Neutrophil (primary cell): ENCODE measurements around the gene F9.
"Not testable (repeated sequence)": the region's sequence is repeated elsewhere in the genome, so short reads cannot be mapped to it uniquely, and the experiment has no call there.

Experiments used
- H3K27ac ChIP-seq: fragments of 200-600 bp; sonication (generic); 2 replicates; pipeline ENCODE4 v1.5.1; 2016; ENCODE audit warnings: mild to moderate bottlenecking, moderate library complexity
- H3K27me3 ChIP-seq: fragments of 200-600 bp; sonication (generic); 2 replicates; pipeline ENCODE4 v1.6.0; 2016; ENCODE audit warnings: mild to moderate bottlenecking
- H3K36me3 ChIP-seq: fragments of 200-600 bp; sonication (generic); 2 replicates; pipeline ENCODE4 v1.5.1; 2017
- H3K4me1 ChIP-seq, 2 experiments: fragments of 200-600 bp in 1 of 2; sonication (generic) in 1 of 2; 1 replicate in 1 of 2; 2 replicates in 1 of 2; pipeline versions ENCODE4 v1.5.1 to v1.6.1; 2013 to 2016; ENCODE audit warnings: low read depth in 1 of 2, low read length in 1 of 2, mild to moderate bottlenecking in 1 of 2, moderate library complexity in 1 of 2; ENCODE audit not compliant: control insufficient read depth in 1 of 2, insufficient read depth in 1 of 2
- H3K4me3 ChIP-seq, 2 experiments: fragments of 200-600 bp in 1 of 2; sonication (generic) in 1 of 2; 1 replicate in 1 of 2; 2 replicates in 1 of 2; pipeline ENCODE4 v1.5.1; 2013 to 2016; ENCODE audit warnings: low read depth in 1 of 2, low read length in 1 of 2, mild to moderate bottlenecking in 1 of 2, moderate library complexity in 1 of 2
- H3K9me3 ChIP-seq: fragments of 200-600 bp; sonication (generic); 2 replicates; pipeline ENCODE4 v1.5.1; 2016
- CTCF ChIP-seq: fragments of 200-600 bp; sonication (generic); IDR thresholded peaks from 2 replicates; pipeline ENCODE4 v1.5.1; 2016; ENCODE audit warnings: antibody characterized with exemption

The F9 gene

GRCh38 chrX:139518475-139518874 lies 12.1 kb upstream of the F9 start:
- Histone ChIP-seq H3K9me3 (no peaks in the 10 kb centered on the region), H3K4me3 (no peak overlapping the region), H3K4me1 (no peaks in the 10 kb centered on the region), H3K27me3 (no peaks in the 10 kb centered on the region), H3K27ac (no peak overlapping the region), H3K36me3 (no peaks in the 10 kb centered on the region)
- TF ChIP-seq CTCF: no peak

- H3K4me1 ChIP-seq, H3K27ac ChIP-seq, H3K36me3 ChIP-seq, H3K9me3 ChIP-seq, H3K4me3 ChIP-seq, H3K27me3 ChIP-seq: not testable (repeated sequence)
These were observed 1.7 kb upstream of the F9 start for GRCh38 chrX:139528829-139529228.

GRCh38 chrX:139532834-139533233 lies 2.3 kb downstream of the F9 start:
- no peaks in the 10 kb centered on the region for H3K36me3 ChIP-seq
- H3K9me3 ChIP-seq: no peaks in the 10 kb centered on the region
- TF ChIP-seq CTCF: no peak
- H3K27ac ChIP-seq: no peak overlapping the region
- no peaks in the 10 kb centered on the region for H3K27me3 ChIP-seq
- no peak overlapping the region for H3K4me3 ChIP-seq
- no peaks in the 10 kb centered on the region for H3K4me1 ChIP-seq

- TF ChIP-seq CTCF: no peak
- Histone ChIP-seq H3K4me1 (no peaks in the 10 kb centered on the region), H3K4me3 (no peak overlapping the region), H3K36me3 (no peaks in the 10 kb centered on the region), H3K9me3 (no peaks in the 10 kb centered on the region), H3K27me3 (no peaks in the 10 kb centered on the region), H3K27ac (no peak overlapping the region)
These were observed 2.9 kb downstream of the F9 start for GRCh38 chrX:139533444-139533843.

- TF ChIP-seq CTCF: no peak
- Histone ChIP-seq H3K36me3 (no peaks in the 10 kb centered on the region), H3K4me1 (no peaks in the 10 kb centered on the region), H3K4me3 (no peak overlapping the region), H3K9me3 (no peaks in the 10 kb centered on the region), H3K27ac (no peak overlapping the region), H3K27me3 (no peaks in the 10 kb centered on the region)
These were observed 8.6 kb downstream of the F9 start for GRCh38 chrX:139538907-139539790.

GRCh38 chrX:139542652-139543051 lies 12.1 kb downstream of the F9 start:
- Histone ChIP-seq H3K27me3 (no peaks in the 10 kb centered on the region), H3K27ac (no peak overlapping the region), H3K9me3 (no peaks in the 10 kb centered on the region), H3K4me3 (no peak overlapping the region), H3K36me3 (no peaks in the 10 kb centered on the region), H3K4me1 (no peaks in the 10 kb centered on the region)
- TF ChIP-seq CTCF: no peak
